ENCODE data around the gene MSRB3.

DNA sequence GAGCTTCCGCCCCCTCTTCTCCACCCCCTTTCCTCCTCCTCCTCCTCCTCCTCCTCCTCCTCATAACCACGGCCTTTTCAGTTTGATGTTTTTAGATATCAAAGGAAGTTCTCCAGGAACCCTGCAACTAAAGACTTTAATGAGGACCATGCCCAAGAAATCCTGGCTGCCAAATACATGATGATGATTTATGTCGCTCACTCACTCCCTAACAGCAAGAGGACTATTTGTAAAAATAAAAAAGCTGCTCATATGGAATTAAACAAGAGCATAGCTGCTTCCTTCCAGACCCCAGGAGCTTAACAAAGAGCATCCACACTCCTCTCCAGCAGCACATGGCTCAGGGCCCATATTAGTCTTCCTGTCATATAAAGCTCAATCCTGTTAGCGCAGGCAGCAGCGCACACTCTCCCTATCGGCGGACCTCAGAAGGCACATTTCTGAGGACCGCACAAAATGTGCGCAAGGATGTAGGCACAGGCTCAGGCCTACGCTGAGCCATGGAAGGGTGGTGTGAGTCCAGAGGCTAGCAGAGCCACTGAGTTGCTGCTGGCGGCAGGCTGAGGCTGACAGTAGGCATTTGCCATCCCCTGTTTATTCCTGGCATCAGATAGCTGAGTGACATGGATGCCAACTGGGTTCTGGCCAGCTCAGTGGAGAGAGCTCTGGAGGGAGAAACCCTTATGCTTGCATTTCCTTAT, 232.8 kb downstream of the MSRB3 start:
- no peak for TF ChIP-seq EZH2phosphoT487 (conservative IDR thresholded peaks at IDR 0.05; ENCODE audit: low read length)
- TF ChIP-seq, protein P1, sequence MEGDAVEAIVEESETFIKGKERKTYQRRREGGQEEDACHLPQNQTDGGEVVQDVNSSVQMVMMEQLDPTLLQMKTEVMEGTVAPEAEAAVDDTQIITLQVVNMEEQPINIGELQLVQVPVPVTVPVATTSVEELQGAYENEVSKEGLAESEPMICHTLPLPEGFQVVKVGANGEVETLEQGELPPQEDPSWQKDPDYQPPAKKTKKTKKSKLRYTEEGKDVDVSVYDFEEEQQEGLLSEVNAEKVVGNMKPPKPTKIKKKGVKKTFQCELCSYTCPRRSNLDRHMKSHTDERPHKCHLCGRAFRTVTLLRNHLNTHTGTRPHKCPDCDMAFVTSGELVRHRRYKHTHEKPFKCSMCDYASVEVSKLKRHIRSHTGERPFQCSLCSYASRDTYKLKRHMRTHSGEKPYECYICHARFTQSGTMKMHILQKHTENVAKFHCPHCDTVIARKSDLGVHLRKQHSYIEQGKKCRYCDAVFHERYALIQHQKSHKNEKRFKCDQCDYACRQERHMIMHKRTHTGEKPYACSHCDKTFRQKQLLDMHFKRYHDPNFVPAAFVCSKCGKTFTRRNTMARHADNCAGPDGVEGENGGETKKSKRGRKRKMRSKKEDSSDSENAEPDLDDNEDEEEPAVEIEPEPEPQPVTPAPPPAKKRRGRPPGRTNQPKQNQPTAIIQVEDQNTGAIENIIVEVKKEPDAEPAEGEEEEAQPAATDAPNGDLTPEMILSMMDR (IDR thresholded peaks at IDR 0.05; ENCODE audit: insufficient read depth, low read length, poor library complexity, severe bottlenecking), result no peak
